IPS-NIHi11 (cell line): Measurements from ENCODE around the gene SCO2.

Experiments used
- DNase-seq: peaks from one replicate; pipeline ENCODE4 v3.0.0; 2012; ENCODE audit warnings: mixed read lengths, low spot score

SCO2 gene

GRCh38 chr22:50502096-50502495 lies 23.3 kb downstream of the SCO2 start:
- DNase-seq: no peak

GRCh38 chr22:50500452-50500851 lies 24.9 kb downstream of the SCO2 start:
- no peak for DNase-seq

- DNase-seq: peak; percentile 82
Measured at GRCh38 chr22:50498322-50498890, 27.0 kb downstream of the SCO2 start.

- DNase-seq: no peak
Measured at GRCh38 chr22:50497093-50497492, 28.3 kb downstream of the SCO2 start.

- DNase-seq: no peak
Measured at GRCh38 chr22:50490531-50491308, 34.7 kb downstream of the SCO2 start.

- DNase-seq: no peak
Measured at GRCh38 chr22:50489363-50490243, 35.8 kb downstream of the SCO2 start.

GRCh38 chr22:50488886-50489285 lies 36.5 kb downstream of the SCO2 start:
- DNase-seq: no peak

- no peak for DNase-seq
Measured at GRCh38 chr22:50488006-50488677, 37.3 kb downstream of the SCO2 start.

- DNase-seq: no peak
Measured at GRCh38 chr22:50487290-50488005, 38.0 kb downstream of the SCO2 start.

- DNase-seq: no peak
Measured at GRCh38 chr22:50486561-50487289, 38.7 kb downstream of the SCO2 start, which contains the start of gene MIOX. Gene MIOX (plus strand): TSS chr22:50486859. CDS start chr22:50486898, 39 bp downstream.

- no peak for DNase-seq
Measured at GRCh38 chr22:50485221-50486131, 39.9 kb downstream of the SCO2 start.

- no peak for DNase-seq
Measured at GRCh38 chr22:50483977-50484853, 41.2 kb downstream of the SCO2 start.

GRCh38 chr22:50483556-50483955 lies 41.8 kb downstream of the SCO2 start:
- no peak for DNase-seq

- no peak for DNase-seq
Measured at GRCh38 chr22:50483106-50483505, 42.3 kb downstream of the SCO2 start.

- no peak for DNase-seq
Measured at GRCh38 chr22:50482107-50483074, 43.0 kb downstream of the SCO2 start.

- peak; percentile 94 for DNase-seq
Measured at GRCh38 chr22:50481440-50482106, 43.8 kb downstream of the SCO2 start, which contains the start of gene ADM2. Gene ADM2 (plus strand): TSS chr22:50481543. CDS start chr22:50481848, 305 bp downstream.

GRCh38 chr22:50481045-50481439 lies 44.4 kb downstream of the SCO2 start:
- DNase-seq: no peak
